ENCODE results near the gene NHLRC1.

GRCh38 chr6:18087396-18088165 is 34.9 kb downstream of the NHLRC1 start:
- TF ChIP-seq, protein P1, sequence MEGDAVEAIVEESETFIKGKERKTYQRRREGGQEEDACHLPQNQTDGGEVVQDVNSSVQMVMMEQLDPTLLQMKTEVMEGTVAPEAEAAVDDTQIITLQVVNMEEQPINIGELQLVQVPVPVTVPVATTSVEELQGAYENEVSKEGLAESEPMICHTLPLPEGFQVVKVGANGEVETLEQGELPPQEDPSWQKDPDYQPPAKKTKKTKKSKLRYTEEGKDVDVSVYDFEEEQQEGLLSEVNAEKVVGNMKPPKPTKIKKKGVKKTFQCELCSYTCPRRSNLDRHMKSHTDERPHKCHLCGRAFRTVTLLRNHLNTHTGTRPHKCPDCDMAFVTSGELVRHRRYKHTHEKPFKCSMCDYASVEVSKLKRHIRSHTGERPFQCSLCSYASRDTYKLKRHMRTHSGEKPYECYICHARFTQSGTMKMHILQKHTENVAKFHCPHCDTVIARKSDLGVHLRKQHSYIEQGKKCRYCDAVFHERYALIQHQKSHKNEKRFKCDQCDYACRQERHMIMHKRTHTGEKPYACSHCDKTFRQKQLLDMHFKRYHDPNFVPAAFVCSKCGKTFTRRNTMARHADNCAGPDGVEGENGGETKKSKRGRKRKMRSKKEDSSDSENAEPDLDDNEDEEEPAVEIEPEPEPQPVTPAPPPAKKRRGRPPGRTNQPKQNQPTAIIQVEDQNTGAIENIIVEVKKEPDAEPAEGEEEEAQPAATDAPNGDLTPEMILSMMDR (IDR thresholded peaks at IDR 0.05 in 2 of 3, conservative IDR thresholded peaks at IDR 0.05 in 1 of 3; ENCODE audit: insufficient read depth in 2 of 3, low read depth in 1 of 3, low read length in 3 of 3) = no peak
- TF ChIP-seq, protein P2, sequence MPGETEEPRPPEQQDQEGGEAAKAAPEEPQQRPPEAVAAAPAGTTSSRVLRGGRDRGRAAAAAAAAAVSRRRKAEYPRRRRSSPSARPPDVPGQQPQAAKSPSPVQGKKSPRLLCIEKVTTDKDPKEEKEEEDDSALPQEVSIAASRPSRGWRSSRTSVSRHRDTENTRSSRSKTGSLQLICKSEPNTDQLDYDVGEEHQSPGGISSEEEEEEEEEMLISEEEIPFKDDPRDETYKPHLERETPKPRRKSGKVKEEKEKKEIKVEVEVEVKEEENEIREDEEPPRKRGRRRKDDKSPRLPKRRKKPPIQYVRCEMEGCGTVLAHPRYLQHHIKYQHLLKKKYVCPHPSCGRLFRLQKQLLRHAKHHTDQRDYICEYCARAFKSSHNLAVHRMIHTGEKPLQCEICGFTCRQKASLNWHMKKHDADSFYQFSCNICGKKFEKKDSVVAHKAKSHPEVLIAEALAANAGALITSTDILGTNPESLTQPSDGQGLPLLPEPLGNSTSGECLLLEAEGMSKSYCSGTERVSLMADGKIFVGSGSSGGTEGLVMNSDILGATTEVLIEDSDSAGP (CRISPR knock-in tag; IDR thresholded peaks at IDR 0.05) = no peak

Data from K562 (cell line).